Stimulated activated effector memory CD8-positive, alpha-beta T cell treated with anti-CD3 and anti-CD28 coated beads, Interleukin-12 subunit alpha, Interleukin-12 subunit beta, amount 100 ng/mL, for 72 hours (primary cell): ENCODE results near the gene SEPTIN2.
"Not testable (repeated sequence)": the region's sequence is repeated elsewhere in the genome, so short reads cannot be mapped to it uniquely, and the experiment has no call there.

Experiments
- ATAC-seq: fragments of 150-1000 bp; cut with Tn5 transposase; 2 replicates; pipeline ENCODE4 v1.10.0; 2021
- DNase-seq, 2 donors: peaks; one replicate each; pipeline ENCODE4 v3.0.0; 2021 to 2022; ENCODE audit warnings: low spot score in 2 of 2
- H3K27ac Mint-ChIP-seq: one replicate; pipeline ENCODE4 v1.8.0; 2022; ENCODE audit warnings: mild to moderate bottlenecking, mixed read lengths
- H3K36me3 Mint-ChIP-seq: one replicate; pipeline ENCODE4 v1.8.0; 2022; ENCODE audit warnings: mild to moderate bottlenecking, mixed read lengths
- H3K4me1 Mint-ChIP-seq: one replicate; pipeline ENCODE4 v1.8.0; 2022; ENCODE audit warnings: mixed read lengths
- H3K4me3 Mint-ChIP-seq: one replicate; pipeline ENCODE4 v1.8.0; 2022; ENCODE audit warnings: mild to moderate bottlenecking, mixed read lengths
- H3K9me3 Mint-ChIP-seq: one replicate; pipeline ENCODE4 v1.8.0; 2022; ENCODE audit warnings: mixed read lengths

Gene SEPTIN2

DNA sequence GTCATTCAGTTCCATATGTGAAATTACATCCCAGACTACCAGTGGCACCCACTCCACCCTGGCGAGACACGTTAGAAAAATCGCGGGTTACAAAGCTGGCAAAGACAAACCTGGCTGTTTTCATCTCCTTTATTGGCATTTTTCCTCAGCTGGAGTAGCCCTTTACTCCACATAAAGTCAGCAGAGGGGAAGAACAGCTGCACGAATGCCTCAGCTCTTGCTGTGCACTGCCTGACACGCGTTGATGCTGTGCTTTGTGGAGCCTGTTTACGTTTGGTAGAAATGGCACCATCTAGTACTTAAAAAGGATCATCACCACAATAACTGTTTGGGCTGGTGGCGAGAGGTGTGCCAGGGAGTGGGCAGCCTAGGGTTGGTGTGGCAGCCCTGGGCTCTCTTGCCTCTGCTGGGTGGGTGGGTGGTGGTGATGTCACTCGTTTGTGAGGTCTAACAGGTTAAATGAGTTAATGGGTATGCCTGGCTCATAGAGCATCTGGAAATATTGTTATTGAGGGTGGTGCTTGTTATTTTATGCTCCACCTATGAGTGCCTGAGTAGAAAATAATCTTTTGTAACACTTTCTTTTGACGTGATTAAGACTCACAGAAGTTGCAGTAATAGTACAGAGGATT is 56.8 kb downstream of the SEPTIN2 start:
- DNase-seq (no peak), ATAC-seq (no peak)
- no peak overlapping the region for H3K4me3 Mint-ChIP-seq
- no peaks in the 10 kb centered on the region for H3K9me3 Mint-ChIP-seq
- H3K4me1 Mint-ChIP-seq, result peaks cover 14% of the 10 kb centered on the region
- no peak overlapping the region for H3K27ac Mint-ChIP-seq
- peaks cover 25% of the 10 kb centered on the region for H3K36me3 Mint-ChIP-seq

- DNase-seq (no peak), ATAC-seq (no peak)
- no peak overlapping the region for H3K4me3 Mint-ChIP-seq
- H3K4me1 Mint-ChIP-seq, result peaks cover 14% of the 10 kb centered on the region
- H3K27ac Mint-ChIP-seq, result no peak overlapping the region
- peaks cover 25% of the 10 kb centered on the region for H3K36me3 Mint-ChIP-seq
- H3K9me3 Mint-ChIP-seq, result no peaks in the 10 kb centered on the region
Observed at GRCh38 chr2:241373446-241373845, 57.7 kb downstream of the SEPTIN2 start.

GRCh38 chr2:241373906-241374305 is 58.2 kb downstream of the SEPTIN2 start:
- peaks cover 25% of the 10 kb centered on the region for H3K36me3 Mint-ChIP-seq
- H3K4me3 Mint-ChIP-seq, result not testable (repeated sequence)

DNA sequence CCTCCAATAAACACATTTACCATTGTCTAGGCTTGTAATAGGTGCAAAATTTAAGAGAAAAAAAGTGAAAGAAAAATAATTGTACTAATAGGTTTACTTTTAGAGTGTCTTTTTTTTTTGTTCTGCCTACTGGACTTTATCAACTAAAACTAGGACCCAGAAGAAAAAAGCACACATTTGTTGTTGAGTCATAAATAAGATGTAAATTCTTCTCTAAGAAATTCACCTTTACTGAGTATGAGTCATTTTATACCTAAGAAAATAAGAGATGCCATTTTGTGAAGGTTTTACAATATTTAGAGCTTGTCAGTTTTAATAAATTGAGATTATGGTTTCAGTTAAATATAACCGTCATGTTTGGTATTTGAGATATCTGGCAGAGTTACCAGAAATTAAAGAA is 59.6 kb downstream of the SEPTIN2 start:
- ATAC-seq (no peak), DNase-seq (no peak)
- Mint-ChIP-seq H3K27ac (no peak overlapping the region), H3K9me3 (no peaks in the 10 kb centered on the region), H3K4me3 (no peak overlapping the region), H3K4me1 (peaks cover 14% of the 10 kb centered on the region), H3K36me3 (peaks cover 25% of the 10 kb centered on the region)

More at GRCh38 chr2:241373906-241374305, 58.2 kb downstream of the SEPTIN2 start:
- not testable (repeated sequence) for H3K9me3 Mint-ChIP-seq, H3K27ac Mint-ChIP-seq, DNase-seq, ATAC-seq
- H3K4me1 Mint-ChIP-seq, result peaks cover 14% of the 10 kb centered on the region

GRCh38 chr2:241376808-241377207 is 61.1 kb downstream of the SEPTIN2 start:
- ATAC-seq (no peak), DNase-seq (no peak)
- Mint-ChIP-seq H3K4me3 (no peak overlapping the region), H3K27ac (no peak overlapping the region), H3K36me3 (peaks cover 25% of the 10 kb centered on the region), H3K9me3 (no peaks in the 10 kb centered on the region), H3K4me1 (peaks cover 14% of the 10 kb centered on the region)

GRCh38 chr2:241378816-241379215 is 63.1 kb downstream of the SEPTIN2 start:
- Mint-ChIP-seq H3K9me3 (no peaks in the 10 kb centered on the region), H3K4me1 (peaks cover 18% of the 10 kb centered on the region), H3K4me3 (no peak overlapping the region), H3K36me3 (peaks cover 19% of the 10 kb centered on the region), H3K27ac (no peak overlapping the region)
- ATAC-seq (no peak), DNase-seq (no peak)

DNA sequence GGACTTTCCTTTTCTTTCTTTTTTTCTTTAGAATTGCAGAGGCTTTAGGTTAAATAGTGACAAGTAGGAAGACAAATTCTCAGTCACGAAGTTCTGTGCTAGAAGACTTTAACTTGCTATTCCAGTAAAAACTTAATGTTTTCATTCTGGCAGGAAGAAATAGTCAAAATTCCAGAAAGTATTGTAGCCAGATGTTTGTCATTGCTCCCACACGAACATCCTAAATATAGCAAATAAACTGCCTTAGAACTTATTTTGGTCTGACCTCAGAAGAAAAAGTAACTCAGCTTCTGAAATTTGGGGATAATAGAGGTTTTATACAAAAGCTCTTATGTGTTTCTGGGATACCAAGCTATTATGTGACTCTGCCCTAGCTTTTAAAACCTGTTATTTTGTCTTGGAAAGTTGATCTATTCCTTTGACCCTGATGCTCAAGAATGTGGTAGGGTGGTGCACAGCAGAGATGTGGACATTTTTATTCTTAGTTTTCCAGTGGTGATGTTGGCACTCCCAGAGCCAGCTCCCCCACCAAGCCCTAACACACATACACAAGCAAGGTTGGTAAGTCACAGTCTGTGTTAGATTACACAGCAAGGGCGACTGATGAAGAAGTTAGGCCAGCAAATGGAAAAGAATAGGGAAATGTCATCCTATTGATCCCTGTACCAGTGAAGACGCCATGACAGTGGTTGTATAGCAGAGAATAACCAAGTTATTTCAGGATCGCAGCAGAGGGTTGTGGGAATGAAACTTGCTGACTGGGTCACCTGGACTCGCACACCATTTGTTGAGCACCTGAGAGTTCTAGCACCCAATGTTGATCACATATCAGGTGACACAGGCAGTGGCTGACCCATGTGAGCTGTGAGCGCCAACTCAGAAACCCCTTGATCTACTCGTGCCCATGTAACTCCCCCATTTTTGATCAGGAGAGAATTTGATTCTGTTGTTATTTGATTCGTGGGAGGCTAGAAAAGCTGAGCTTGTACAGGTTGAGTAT is 64.1 kb downstream of the SEPTIN2 start:
- peaks cover 18% of the 10 kb centered on the region for H3K4me1 Mint-ChIP-seq
- H3K36me3 Mint-ChIP-seq, result peaks cover 10% of the 10 kb centered on the region
- no peak overlapping the region for H3K4me3 Mint-ChIP-seq
- no peak for ATAC-seq
- DNase-seq, result no peak
- no peaks in the 10 kb centered on the region for H3K9me3 Mint-ChIP-seq
- H3K27ac Mint-ChIP-seq, result no peak overlapping the region

- ATAC-seq, result no peak
- H3K9me3 Mint-ChIP-seq, result no peaks in the 10 kb centered on the region
- peaks cover 13% of the 10 kb centered on the region for H3K4me1 Mint-ChIP-seq
- H3K4me3 Mint-ChIP-seq, result no peak overlapping the region
- no peak overlapping the region for H3K27ac Mint-ChIP-seq
- no peak for DNase-seq
- no peaks in the 10 kb centered on the region for H3K36me3 Mint-ChIP-seq
Observed at GRCh38 chr2:241381872-241382271, 66.1 kb downstream of the SEPTIN2 start.

DNA sequence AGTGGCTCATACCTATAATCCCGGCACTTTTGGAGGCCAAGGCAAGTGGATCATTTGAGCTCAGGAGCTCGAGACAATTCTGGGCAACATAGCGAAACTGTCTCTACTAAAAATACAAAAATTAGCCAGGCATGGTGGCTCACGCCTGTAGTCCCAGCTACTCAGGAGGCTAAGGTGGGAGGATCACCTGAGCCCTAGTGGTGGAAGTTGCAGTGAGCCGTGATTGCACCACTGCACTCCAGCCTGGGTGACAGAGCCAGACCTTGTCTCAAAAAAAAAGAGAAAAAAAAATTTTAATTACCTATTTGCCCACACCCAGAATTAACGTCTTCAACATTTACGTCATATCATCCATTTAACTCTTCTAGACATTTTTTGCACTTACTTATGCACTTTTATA is 69.7 kb downstream of the SEPTIN2 start:
- H3K9me3 Mint-ChIP-seq, DNase-seq, H3K36me3 Mint-ChIP-seq, ATAC-seq, H3K27ac Mint-ChIP-seq, H3K4me3 Mint-ChIP-seq: not testable (repeated sequence)
- H3K4me1 Mint-ChIP-seq, result peaks cover 10% of the 10 kb centered on the region

GRCh38 chr2:241386519-241386918 is 70.8 kb downstream of the SEPTIN2 start:
- Mint-ChIP-seq H3K36me3 (no peaks in the 10 kb centered on the region), H3K4me1 (peaks cover 17% of the 10 kb centered on the region), H3K27ac (no peak overlapping the region), H3K4me3 (no peak overlapping the region), H3K9me3 (no peaks in the 10 kb centered on the region)
- DNase-seq, result no peak
- no peak for ATAC-seq

DNA sequence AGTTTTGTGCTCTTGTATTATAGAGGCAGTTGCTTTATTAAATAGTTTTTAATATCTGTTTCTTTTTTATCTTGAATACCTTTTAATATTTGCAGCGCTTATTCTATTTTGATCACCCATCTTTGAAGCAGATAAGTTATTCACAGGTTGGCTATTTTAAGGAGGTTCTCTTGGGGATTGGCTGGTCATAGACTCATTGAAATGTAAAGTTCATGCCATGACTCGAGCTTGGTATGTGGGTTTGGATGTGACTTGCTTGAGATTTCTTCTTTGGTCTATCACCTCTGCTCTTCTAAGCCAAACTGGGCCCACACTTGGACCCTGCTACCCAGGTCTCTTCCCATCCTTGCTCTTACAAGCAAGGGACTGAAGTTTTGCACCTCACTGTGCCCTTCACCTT is 74.0 kb downstream of the SEPTIN2 start:
- peaks cover 12% of the 10 kb centered on the region for H3K4me1 Mint-ChIP-seq
- no peak overlapping the region for H3K27ac Mint-ChIP-seq
- H3K4me3 Mint-ChIP-seq, result no peak overlapping the region
- DNase-seq (no peak), ATAC-seq (peak; percentile 48)
- H3K36me3 Mint-ChIP-seq, result no peaks in the 10 kb centered on the region
- no peaks in the 10 kb centered on the region for H3K9me3 Mint-ChIP-seq

DNA sequence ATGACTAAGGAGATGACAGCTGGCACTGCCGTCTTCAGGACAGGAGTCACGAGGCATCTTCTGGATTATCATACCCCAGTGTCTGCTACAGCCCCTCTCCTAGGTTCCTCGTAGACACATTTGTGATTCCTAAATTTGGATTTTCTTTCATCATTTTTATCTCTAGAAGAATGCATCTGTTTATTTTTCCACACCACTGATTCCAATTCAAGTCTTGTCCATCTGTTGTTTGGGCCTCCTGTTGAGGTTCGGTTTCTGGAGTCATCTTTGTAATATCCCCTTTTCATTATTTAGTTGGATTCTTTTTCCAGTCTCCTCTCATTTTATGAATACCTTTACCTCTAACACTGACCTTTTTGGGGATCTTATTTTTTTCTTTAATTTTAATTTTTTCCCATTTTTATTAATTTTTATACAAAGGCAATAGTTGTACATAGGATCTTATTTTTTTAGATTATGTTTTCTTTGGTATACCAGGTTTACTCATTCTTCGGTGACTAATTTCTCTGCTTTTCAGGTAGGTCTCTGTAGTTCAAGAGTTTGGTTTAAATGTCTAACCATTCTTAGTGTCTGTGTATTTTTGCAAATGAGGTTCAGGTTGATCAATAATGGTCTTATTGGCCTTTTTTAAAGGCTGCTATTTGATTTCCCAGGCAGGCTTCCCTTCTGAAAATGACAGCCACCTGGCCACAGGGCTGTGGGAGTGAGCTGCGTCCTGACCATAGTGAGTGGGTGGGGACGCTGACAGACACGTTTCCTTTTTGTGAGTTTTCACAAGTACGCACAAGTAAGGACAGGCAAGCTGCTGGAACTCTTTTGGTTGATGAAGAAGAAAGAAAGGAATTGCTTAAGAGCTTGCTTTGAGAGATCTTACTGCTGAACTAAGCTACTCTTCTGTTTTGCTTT is 74.8 kb downstream of the SEPTIN2 start:
- ATAC-seq, result peak; percentile 78
- Mint-ChIP-seq H3K36me3 (peaks cover 5% of the 10 kb centered on the region), H3K4me3 (no peak overlapping the region), H3K9me3 (no peaks in the 10 kb centered on the region), H3K27ac (no peak overlapping the region), H3K4me1 (peaks cover 12% of the 10 kb centered on the region)
- no peak for DNase-seq

DNA sequence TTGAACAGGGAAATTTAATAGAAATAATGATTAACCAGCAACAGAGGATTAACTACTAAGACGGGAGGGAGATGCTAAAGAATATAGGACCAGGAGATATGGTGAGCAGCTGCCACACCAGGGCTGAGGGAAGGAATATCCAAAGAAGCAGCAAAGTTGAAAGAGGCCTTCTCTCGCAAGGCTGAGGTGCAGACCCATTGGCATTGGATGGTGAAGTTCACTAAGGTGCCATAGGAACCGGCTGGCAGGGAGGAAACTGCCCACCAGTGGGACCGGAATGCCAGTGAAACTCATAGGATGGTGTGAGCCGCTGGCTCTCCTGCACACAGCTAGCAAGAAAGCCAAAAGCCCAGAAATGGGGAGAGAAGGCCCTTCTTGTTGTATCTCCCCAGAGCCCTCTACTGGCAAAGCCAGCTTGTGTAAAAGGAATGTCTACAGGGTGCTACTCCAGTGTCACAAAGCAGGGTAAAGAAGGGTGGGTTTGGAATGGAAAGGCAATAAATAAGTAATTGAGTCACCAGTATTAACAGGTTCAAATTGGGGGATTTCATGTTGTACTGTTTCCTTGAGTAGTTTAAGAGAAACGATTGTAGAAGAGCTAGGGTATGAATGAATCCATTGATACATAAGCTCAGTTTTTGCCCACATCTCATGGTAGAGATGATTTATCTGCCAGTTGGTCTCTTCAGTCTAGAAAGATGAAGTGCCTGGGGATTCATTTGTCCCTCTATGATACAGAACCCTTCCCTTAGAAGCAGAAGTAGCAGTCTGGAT is 76.4 kb downstream of the SEPTIN2 start:
- DNase-seq, result no peak
- Mint-ChIP-seq H3K4me1 (peaks cover 12% of the 10 kb centered on the region), H3K4me3 (no peak overlapping the region), H3K36me3 (peaks cover 8% of the 10 kb centered on the region), H3K27ac (no peak overlapping the region), H3K9me3 (no peaks in the 10 kb centered on the region)
- ATAC-seq, result no peak

DNA sequence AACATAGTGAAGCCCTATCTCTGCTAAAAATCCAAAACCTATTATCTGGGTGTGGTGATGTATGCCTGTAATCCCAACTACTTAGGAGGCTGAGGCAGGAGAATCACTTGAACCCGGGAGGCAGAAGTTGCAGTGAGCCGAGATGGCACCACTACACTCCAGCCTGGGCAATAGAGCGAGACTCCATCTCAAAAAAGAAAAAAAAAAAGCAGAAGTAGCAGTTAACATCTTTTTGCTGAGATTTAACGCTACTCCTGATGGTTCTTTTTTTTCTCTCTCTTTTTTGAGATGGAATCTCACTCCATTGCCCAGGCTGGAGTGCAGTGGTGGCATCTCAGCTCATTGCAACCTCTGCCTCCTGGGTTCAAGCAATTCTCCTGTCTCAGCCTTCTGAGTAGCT is 77.0 kb downstream of the SEPTIN2 start:
- ATAC-seq, H3K9me3 Mint-ChIP-seq, H3K36me3 Mint-ChIP-seq, DNase-seq, H3K4me3 Mint-ChIP-seq, H3K27ac Mint-ChIP-seq: not testable (repeated sequence)
- H3K4me1 Mint-ChIP-seq, result peaks cover 12% of the 10 kb centered on the region
